SW480 (cell line): Measurements from ENCODE around the gene CABLES2.

Experiments used
- DNase-seq: peaks from one replicate; pipeline ENCODE4 v3.0.0-alpha.2; 2016; ENCODE audit warnings: low spot score

The CABLES2 gene, protein sequence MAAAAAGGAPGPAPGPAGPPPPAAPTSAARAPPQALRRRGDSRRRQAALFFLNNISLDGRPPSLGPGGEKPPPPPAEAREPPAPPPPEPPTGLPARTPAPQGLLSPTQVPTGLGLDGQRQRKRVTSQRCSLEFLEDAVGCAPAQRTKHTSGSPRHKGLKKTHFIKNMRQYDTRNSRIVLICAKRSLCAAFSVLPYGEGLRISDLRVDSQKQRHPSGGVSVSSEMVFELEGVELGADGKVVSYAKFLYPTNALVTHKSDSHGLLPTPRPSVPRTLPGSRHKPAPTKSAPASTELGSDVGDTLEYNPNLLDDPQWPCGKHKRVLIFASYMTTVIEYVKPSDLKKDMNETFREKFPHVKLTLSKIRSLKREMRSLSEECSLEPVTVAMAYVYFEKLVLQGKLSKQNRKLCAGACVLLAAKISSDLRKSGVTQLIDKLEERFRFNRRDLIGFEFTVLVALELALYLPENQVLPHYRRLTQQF

DNA sequence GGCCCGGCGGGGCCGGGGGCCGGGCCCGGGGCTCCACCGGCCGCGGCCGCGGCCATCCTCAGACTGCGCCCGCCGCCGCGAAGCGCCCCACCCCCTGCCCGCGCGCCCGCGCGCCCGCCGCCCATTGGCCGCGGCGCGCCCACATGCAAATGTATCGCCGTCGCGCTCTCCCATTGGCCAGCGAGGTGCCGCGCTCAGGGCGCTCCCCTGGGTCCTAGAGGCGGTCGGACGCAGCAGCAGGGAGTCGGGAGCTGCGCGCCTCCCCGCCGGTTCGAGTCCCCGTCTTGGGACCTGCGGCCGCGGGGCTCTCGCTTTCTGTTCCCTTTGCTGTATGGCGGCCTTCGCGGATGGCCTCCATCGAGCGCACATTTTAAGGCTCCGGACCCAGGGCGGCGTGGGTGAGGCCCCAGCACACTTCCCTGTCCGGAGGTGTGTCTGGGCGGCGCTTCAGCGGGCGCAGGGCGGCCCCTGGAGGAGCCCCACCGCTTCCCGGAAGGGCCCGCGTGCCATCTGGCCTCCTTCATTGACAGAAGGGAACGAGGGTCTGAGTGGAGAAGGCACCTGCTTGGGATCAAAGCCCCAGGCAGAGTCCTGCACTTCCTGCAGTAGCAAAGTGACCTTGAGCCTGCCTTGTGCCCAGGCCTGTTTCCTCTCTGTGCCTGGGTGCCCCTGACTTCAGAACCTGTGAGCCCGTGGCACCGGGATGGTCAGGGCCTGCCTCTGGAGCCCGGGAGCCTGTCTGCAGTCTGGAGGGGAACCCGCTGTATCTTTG is at the start of gene CABLES2:
Gene CABLES2, minus strand, starts transcription at position 65 of the 772 bp plus-strand sequence. Its CDS starts 9 bp downstream, at position 56.
- peak; percentile 97 for DNase-seq

DNA sequence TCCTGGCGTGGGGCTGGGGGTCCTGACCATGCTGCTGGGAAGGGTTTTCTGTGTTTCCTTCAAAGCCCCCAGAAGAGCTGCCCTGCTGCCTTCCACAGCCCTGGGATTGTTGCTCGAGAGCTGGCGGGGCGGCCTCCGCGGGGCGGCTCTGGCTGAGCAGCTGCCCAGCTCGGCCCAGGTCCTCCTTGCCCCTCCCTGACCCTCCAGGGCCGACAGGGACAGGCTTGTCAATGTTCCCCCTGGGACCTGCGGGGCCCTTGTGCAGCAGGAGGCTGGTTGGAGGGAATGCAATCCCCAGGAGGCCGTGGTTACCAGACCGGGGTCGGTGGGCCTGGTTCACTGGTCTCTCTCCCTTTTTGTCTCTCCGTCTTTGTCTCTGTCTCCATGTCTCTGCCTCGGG is 48.8 kb upstream of the CABLES2 start:
- no peak for DNase-seq

DNA sequence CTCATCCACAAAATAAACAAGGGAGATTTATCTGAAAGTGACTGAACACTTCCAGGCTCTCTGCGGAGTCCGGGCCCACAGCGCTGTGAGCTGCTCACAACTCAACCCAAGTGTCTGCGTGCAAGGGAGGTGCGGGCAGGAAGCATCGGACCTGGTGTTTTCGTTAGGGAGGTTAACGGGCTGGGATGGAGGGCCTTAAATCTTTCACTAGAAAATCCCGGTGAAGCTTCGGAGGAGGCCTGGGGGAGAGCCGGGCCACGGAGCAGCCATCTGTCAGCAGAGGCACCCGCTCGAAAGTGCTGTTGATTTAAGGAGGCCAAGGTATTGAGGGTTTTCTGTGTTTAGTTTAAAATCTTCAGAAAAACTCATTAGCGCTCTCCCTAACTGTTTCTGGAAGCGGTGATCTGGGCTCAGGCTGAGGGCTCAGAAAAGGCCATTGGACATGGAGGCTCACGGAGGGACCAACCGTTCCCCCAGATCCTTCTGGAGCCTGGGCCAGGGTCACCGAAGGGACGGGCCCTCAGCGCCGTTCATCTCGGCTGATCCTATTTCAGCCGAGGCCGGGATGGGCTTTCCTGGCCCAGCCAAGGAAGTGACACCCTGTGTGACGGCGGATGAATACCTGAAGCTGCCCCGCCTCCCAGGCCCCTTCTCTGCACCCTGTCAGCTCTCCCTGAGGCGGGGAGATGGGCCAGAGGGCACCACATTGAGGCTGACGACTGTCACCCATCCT is 48.0 kb upstream of the CABLES2 start:
- no peak for DNase-seq

DNA sequence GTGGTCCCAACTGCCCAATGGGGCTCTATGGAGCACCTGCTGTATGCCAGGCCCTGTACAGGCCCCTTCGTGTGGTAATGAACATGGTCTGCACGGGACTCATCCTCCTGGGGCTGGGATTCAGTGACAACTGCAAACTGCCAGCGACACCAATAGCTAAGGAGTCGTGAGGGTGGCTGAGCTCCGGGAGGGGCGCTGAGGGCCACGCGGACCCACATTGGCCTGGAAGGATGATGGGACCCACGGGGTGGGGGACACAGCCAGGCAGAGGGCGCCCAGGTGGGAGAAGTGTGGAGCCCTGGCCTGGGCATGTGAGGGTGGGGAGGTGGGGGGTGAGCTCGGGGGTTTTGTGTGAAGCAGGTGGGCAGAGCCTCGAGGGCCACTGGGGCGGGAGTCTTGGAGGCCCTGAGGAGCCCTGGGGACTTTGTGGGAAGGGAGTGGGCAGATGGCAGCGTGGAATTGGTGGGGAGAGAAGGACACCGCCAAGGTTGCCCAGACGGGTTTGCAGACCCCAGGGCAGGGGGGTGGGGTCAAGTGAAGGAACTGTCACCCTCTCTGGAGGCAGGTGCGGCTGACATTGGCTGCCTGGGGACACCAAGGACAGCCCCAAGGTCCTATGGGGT is 46.2 kb upstream of the CABLES2 start:
- no peak for DNase-seq

DNA sequence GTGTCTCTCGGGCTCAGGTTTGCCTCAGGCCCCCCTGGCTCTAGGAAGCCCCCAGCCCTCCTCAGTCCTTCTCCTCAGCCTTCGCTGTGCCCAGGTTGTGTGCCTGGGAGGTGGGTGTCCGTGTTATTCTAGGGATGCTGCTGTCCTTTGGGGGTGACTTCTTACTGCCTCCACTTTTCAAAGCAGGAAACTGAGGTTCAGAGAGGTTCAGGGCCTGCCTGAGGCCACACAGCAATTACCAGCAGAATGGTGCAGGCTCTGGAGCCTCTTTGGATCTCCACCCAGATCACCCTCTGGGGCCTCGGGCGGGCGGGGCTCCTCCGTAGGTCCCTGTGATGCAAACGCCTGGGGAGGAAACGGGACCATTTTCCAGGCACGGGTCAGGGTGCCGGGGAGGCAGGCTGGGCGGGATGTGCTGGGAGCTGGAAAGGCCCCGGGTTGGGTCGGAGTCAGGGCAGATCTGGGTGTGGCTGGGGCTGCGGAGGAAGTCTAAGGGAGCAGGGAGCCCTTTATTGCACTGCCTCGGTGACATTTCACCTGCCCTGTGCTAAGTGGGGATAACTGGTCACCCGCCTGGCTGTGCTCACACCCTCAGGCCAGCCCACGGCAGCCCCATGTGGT is 45.5 kb upstream of the CABLES2 start:
- peak; percentile 46 for DNase-seq

DNA sequence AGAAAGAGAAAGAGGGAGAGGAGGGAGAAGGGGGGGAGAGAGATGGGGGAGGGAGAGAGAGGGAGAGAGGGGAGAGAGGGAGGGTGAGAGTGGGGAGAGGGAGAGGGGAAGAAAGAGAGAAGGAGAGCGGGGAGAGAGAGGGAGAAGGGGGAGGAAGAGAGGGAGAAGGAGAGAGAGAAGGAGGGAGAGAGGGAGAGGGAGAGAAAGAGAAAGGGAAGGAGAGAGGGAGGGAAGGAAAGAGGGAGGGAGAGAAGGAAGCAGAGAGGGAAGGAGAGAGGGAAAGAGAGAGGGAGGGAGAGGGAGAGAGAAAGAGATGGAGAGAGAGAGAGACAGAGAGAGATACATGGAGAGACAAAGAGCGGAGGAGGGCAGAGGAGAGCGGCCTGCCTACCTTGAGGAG is 44.9 kb upstream of the CABLES2 start:
- DNase-seq, result no peak

DNA sequence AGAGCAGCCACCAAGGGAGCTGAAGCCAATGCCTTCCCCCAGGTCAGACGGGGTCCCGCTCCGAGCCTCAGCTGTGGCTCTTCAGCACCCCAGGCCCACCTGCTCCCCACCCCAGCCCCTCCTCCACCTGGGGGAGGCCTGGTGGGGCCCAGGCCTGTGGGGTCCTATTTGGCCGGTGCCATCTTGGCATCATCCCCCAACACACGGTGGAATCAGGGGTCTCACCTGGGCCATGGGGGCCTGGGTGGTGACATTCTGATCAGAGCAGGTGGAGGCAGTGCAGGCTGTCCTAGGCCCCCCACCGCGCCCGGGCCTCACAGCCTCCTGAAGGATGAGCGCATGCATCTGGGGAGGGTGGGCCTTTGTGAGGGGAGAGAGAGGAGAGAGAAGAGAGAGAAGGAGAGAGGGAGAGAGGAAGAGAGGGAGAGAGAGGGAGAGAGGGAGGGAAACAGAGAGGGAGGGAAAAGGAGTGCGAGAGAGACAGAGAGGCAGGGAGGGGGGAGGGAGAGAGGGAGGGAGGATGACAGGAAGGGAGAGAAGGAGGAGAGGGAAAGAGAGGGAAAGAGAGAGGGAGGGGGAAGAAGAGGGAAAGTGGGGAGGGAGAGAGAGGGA is 44.2 kb upstream of the CABLES2 start:
- DNase-seq, result no peak

DNA sequence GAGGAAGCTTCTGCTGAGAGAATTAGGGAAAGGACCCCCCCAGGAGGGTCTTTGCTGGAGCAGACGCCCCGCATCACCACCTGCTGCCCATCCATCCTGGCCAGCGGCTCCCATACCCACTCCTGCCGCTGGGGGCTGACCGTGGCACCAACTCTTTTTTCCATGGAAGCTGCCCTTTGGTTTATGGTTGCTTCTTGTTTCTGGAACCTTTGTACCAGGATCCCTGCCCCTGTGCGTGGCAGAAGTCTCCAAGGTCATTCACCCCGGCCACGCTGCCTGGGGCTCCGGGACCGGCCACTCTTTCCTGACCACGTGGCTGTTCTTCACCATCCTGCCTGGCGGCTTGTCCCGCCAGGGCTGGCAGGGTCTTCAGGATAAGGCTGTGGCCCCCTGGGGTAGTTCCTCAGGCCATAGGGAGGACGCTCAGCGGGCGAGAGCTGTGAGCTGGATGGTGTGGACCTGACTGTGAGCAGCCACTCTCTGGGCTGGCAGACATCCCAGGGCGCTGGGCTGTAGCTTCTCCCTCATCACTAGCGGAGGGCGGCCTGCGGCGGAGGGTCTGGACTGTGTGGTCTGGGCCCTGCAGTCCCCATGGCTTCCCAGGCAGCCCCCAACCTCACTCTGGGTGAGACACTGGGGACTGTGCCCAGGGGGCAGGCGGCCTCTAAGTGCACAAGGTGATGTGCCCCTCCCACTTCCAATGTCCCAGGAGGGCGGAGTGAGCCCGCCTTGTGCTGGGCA is 43.0 kb upstream of the CABLES2 start:
- no peak for DNase-seq

DNA sequence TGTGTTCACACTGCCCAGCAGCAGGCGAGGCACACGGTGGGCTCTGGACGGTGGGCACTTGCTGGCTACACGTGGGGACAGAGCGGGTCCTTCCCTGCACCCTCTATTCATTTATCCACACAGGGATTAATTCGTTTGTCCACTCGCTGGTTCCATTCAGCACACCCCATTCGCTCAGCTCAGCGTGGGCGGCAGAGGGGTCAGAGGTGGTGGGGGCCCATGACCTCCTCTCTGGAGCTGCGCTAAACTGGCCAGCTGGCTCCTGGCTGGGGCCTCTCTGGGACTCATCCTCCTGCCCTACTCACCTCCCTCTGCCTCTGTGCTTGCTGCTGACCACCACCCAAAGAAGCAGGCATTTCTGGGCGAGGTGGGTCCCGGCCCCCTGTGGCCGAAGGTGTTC is 41.7 kb upstream of the CABLES2 start:
- no peak for DNase-seq

DNA sequence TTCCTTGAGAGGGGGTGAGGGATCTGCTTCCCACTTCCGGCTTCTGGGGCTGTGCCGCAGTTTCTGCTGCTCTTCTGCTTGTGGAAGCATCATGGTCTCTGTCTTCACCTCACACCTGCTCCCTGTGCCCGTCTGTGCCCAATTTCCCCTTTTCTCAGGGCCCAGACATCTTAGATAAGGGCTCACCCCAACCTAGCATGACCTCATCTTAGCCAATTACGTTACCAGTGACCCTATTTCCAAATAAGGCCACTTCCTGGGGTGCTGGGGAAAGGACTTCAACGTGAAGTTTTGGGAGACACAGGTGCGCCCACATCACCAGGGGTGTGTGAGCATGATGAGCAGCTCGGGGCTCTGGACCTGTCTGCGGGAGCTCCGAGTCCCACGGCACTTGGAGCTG is 41.0 kb upstream of the CABLES2 start:
- DNase-seq, result no peak

DNA sequence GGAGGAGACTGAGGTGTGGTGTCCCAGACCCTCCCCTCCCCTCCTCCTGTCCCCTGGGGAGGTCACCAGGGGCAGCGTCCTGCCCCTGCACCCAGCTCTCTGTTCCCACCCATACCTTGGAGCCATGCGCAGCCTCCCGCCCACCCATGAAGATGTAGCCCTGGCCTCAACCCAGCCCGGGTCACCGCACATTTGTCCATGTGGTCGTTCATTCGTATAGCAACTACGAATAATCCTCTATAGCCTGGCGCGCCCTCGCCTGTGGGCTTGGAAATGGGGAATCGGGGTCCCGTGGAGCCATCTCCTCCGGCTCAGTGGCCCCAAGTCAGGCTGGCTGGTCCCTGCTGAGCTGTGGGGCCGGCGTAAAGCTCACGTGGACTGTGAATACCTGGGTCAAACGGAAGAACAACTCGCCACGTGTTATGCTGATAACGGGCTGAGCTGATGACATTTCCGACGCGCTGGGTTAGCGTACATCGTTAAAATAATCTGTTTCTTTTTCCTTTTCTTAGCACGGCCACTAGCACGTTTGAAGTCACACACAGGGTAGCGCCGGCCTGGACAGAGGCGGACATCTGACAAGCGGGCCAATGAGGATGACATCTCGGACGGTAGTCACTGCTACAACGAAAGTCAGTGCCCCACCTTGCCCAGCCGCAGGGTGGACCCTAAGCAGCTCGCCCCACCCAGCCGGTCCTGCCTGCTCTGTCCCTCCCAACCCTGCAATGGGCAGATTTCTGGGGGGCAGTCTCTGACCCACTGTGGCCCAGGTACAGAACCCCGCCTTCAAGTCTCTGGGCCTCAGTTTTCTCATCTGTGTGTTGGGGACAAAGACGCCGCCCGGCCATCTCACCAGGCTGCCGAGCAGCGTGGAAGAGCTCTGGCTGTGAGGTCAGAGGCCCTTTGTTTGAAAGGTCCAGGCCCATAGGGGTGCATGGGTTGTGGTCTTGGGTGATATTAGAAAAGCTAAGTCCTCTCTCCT is 40.1 kb upstream of the CABLES2 start:
- no peak for DNase-seq

DNA sequence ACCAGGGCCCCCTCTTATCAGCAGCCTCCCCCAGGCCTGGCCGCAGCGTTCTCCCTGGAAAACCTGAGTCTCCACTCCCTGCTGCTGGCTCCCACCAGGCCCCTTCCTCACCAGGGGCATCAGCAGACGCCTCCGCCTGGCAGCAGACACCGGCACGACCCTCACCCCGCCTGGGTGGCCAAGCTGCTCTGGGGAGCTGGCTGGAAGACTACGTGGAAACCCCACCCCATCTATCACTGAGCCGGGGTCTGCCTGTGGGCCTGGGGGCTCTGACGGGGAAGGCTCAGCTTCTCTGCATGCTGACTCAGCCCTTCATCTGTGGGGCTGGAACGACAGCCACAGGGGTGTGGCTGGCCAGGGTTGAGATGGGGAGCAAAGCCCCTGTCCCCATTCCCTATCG is 39.4 kb upstream of the CABLES2 start:
- no peak for DNase-seq

DNA sequence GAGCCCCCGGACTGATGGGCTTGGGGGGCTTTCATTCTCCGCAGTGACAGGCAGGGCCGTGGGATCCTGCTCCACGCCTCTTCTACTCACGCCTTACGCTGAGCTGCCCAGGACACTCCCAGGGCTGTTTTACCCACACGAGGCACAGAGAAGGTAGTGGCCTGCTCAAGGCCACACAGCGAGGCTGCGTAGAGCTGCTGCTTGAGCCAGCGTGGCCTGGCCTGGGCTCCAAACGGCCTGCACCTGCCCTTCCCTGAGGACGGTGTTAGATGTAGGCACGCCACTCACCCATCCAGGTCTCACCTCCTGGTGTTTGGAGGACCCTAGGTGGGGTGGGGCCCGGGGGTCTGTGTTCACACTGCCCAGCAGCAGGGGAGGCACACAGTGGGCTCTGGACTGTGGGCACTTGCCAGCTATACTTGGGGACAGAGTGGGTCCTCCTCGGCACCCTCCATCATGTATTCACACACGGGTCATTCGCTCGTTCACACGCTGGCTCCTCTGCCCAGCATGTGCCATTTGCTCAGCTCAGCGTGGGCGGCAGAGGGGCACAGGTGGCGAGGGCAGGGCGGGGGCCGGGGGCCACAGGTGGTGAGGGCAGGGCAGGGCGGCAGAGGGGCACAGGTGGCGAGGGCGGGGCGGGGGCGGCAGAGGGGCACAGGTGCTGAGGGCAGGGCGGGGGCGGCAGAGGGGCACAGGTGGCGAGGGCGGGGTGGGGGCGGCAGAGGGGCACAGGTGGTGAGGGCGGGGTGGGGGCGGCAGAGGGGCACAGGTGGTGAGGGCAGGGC is 38.7 kb upstream of the CABLES2 start:
- no peak for DNase-seq

DNA sequence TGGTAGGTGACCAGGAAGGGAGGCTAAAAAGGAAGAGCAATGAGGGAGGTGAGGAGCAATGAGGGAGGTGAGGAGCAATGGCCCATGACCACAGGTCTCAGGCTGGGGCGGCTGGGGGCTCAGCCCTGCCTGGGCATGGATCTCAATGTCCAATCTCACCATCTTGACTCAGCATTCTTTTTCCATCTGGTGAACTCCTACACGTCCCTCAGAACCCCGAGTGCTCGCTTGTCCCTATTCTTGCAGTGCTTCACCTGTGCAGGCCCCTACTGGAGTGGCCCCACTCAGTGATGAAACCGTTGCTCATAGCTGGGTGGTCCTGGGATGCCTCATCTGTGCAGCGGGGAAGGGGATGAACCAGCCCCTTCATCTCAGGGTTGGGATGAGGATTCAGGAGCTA is 37.2 kb upstream of the CABLES2 start:
- DNase-seq, result no peak

DNA sequence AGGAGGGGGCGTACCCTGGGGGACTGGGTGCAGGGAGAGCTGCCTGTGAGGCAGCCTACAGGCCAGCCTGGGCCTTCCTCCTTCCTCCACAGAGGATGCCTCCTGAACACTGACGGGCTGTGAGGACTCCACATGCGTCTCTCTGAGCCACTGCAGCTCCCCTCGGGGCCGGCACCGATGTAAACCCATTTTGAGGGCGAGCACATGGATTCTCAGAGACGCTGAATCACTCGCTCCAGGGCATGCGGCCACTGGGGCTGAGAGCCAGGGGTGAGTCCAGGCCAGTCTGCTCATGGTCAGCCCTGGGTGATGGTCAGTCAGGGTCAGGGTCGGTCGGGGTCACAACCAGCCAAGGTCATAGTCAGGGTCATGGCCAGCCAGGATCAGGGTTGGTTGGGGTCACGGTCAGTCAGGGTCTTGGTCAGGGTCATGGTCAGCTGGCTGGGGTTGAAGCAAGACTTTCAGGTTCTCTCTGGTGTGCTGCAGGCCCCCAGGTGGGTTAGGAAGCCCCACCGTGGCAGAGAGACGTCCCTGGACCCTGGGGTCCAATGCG is 35.0 kb upstream of the CABLES2 start:
- DNase-seq, result no peak

DNA sequence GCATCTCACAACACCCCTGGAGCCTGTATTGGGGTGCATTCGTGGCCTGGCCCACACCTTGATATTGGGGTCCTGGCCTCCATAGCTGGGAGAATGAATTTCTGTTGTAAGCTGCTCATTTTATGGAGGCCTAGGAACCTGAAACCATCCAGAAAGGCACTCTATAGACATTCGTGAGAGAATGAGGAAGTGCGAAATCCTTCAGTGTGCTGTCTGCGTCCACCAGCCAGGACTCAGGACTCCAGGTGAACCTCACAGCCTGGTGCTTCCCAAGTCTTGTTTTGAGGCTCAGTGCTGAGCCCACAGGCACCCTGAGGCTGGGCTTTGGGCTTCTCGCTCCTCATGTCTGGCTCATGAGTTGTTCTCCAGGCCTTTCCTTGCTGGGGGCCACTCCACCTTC is 32.1 kb upstream of the CABLES2 start:
- DNase-seq, result no peak

DNA sequence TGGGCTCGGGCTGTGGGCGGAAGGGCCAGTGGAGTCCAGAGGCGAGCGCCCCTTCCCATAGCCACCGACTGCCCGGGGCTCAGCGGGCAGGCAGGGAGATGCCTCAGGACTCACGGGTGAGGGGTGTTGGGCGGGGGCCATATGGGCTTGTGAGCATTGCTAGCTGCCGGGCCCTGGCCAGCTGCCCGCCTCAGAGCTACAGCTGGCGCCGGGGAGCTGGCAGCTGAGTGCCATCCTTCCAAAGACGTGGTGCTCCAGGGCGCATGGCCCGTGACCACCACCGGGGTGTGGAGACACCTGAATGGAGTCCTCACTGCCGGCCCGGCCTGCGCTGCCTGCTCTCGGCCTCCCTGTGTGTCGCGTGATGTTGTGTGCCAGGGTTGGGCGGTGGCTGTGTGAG is 30.8 kb upstream of the CABLES2 start:
- DNase-seq, result no peak

DNA sequence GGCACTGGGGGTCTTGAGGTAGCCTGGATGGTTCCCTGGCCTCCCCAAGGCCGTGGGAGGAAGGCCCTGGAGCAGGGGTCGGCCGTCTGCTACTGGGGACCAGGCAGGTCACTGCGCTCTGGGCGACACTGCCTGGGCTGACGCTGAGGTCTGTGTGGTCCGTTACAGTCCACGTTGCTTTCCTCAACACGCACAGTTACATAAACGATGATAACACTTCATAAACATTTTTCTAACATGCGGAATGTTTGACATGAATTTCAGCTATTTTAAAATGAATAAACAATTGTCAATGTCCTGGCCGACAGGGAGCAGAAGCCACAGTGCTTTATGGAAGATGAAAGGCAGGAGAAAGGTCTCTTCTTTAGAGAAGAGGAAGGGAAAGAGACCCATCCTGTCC is 30.4 kb upstream of the CABLES2 start:
- no peak for DNase-seq
